K562 (cell line): ENCODE measurements around the gene TMF1. TPM values are rescaled to one million over a fixed set of nuclear protein-coding genes. Genes with fewer than 3 reads are reported as not detected.

Experiments used
- ATAC-seq: fragments of 200-7000 bp; cut with Tn5 transposase; 3 replicates; pipeline ENCODE4 v1.9.1; 2020; ENCODE audit warnings: moderate library complexity
- BruUV-seq: library from RNA; stranded (reverse); fragments of 400-500 nt; replicated peaks from 2 replicates; lab custom pipeline; 2021; lab: Mats Ljungman, UMichigan
- CTCF ChIA-PET: fragments of 300-600 bp; formaldehyde crosslinking; extraction: SDS; loops from one replicate; lab custom pipeline; 2021; ENCODE audit warnings: low intra/inter-chr PET ratio; lab: Yijun Ruan, JAX
- POLR2A ChIA-PET: fragments of 300-600, 350-650 bp; sonication (Branson Sonifier 250); formaldehyde crosslinking; extraction: SDS; loops from one replicate; lab custom pipeline; 2021; ENCODE audit warnings: antibody characterized with exemption, inconsistent platforms; lab: Yijun Ruan, JAX
- DNase-seq, 4 experiments: peaks; one replicate each; pipeline versions ENCODE4 v3.0.0 to v3.0.0-alpha.2; 2011 to 2018; ENCODE audit warnings: low spot score in 3 of 4, mixed read lengths in 3 of 4; ENCODE audit errors: extremely low read depth in 1 of 4
- FAIRE-seq: peaks from 2 replicates; lab custom pipeline; 2011; peaks lifted over from hg19 to GRCh38; lab: Jason Lieb, UNC
- H2AFZ ChIP-seq: 2 replicates; pipeline ENCODE4 v1.6.0; 2011; ENCODE audit warnings: low read depth, low read length, control low read depth, inconsistent platforms
- H3K27ac ChIP-seq: fragments of 200-600 bp; 3 replicates; pipeline ENCODE4 v1.8.0; 2011; ENCODE audit warnings: low read depth, mild to moderate bottlenecking, control low read depth, inconsistent platforms, low read length, moderate library complexity, mixed read lengths; ENCODE audit errors: extremely low read depth
- H3K27me3 ChIP-seq, 2 experiments: fragments of 300-600 bp in 1 of 2; 2 replicates in 1 of 2; 3 replicates in 1 of 2; pipeline versions ENCODE4 v1.6.0 to v1.8.0; 2011; ENCODE audit warnings: inconsistent platforms in 2 of 2, low read length in 2 of 2, mild to moderate bottlenecking in 1 of 2, mixed read lengths in 1 of 2, moderate library complexity in 1 of 2; ENCODE audit not compliant: control insufficient read depth in 2 of 2, insufficient read depth in 2 of 2
- H3K36me3 ChIP-seq: fragments of 300-600 bp; 3 replicates; pipeline ENCODE4 v1.8.0; 2011; ENCODE audit warnings: mild to moderate bottlenecking, low read length, inconsistent platforms; ENCODE audit not compliant: control insufficient read depth, insufficient read depth
- H3K4me1 ChIP-seq, 2 experiments: fragments of 200-600 bp in 1 of 2; replicated peaks in 1 of 2; 2 replicates in 1 of 2; 3 replicates in 1 of 2; pipeline versions ENCODE4 v1.5.1 to v1.8.0; 2011; ENCODE audit warnings: inconsistent platforms in 2 of 2, low read length in 2 of 2, mild to moderate bottlenecking in 1 of 2, mixed read lengths in 1 of 2, moderate library complexity in 1 of 2; ENCODE audit not compliant: control insufficient read depth in 2 of 2, insufficient read depth in 2 of 2
- H3K4me2 ChIP-seq: 2 replicates; pipeline ENCODE4 v1.6.1; 2011; ENCODE audit warnings: low read length, control low read depth, inconsistent platforms, mixed read lengths; ENCODE audit not compliant: insufficient read depth
- H3K4me3 ChIP-seq: fragments of 200-600 bp; sonication (generic), shearing (Covaris generic); 2 replicates; pipeline ENCODE4 v1.5.1; 2016; ENCODE audit warnings: control low read depth, inconsistent platforms
- H3K79me2 ChIP-seq: fragments of 200-600 bp; 3 replicates; pipeline ENCODE4 v1.8.0; 2011; ENCODE audit warnings: low read length, inconsistent platforms; ENCODE audit not compliant: control insufficient read depth, insufficient read depth
- H3K9ac ChIP-seq, 2 experiments: 2 replicates each; pipeline versions ENCODE4 v1.6.0 to v1.6.1; 2011; ENCODE audit warnings: low read depth in 2 of 2, low read length in 2 of 2, control low read depth in 1 of 2, inconsistent platforms in 1 of 2, mild to moderate bottlenecking in 1 of 2, mixed read lengths in 1 of 2; ENCODE audit not compliant: insufficient read depth in 1 of 2
- H3K9me1 ChIP-seq: one replicate; pipeline ENCODE4 v1.6.0; 2011; ENCODE audit warnings: inconsistent platforms, mild to moderate bottlenecking, low read length, moderate library complexity; ENCODE audit not compliant: control insufficient read depth, insufficient read depth
- H3K9me3 ChIP-seq: replicated peaks from 2 replicates; pipeline ENCODE4 v1.5.1; 2011; ENCODE audit warnings: low read depth, low read length, inconsistent platforms; ENCODE audit not compliant: control insufficient read depth, insufficient read depth
- H4K20me1 ChIP-seq: replicated peaks from 2 replicates; pipeline ENCODE4 v1.6.1; 2011; ENCODE audit warnings: low read length, inconsistent platforms, mixed read lengths; ENCODE audit not compliant: control insufficient read depth, insufficient read depth
- CGGBP1 ChIP-seq: fragments of 250-450 bp; sonication (Bioruptor Pico); IDR thresholded peaks from 2 replicates; pipeline ENCODE4 v1.9.0; 2021; ENCODE audit warnings: mild to moderate bottlenecking
- HLTF ChIP-seq: fragments of 450-650 bp; IDR thresholded peaks from 2 replicates; pipeline ENCODE4 v1.6.1; 2016
- MYBL2 ChIP-seq, 2 experiments: fragments of 450-650 bp in 1 of 2; sonication (generic) in 1 of 2; formaldehyde crosslinking in 1 of 2; IDR thresholded peaks; 2 replicates each; pipeline versions ENCODE4 v1.6.1 to v1.8.1; 2017 to 2022; ENCODE audit warnings: borderline replicate concordance in 1 of 2, inconsistent platforms in 1 of 2, low read depth in 1 of 2, mild to moderate bottlenecking in 1 of 2, missing genetic modification reagents in 1 of 2, moderate library complexity in 1 of 2
- NFIC ChIP-seq: fragments of 450-650 bp; IDR thresholded peaks from 2 replicates; pipeline ENCODE4 v1.6.1; 2017; ENCODE audit warnings: mild to moderate bottlenecking, inconsistent platforms
- PTRF ChIP-seq: fragments of 450-650 bp; IDR thresholded peaks from 2 replicates; pipeline ENCODE4 v1.6.1; 2016; ENCODE audit warnings: mild to moderate bottlenecking, missing genetic modification characterization, missing compliant biosample characterization
- SNRNP70 ChIP-seq: fragments of 200-400 bp; formaldehyde crosslinking; optimal IDR thresholded peaks from 2 replicates; pipeline ENCODE3; 2017; ENCODE audit warnings: low read depth, low read length
- TFAP4 ChIP-seq: sonication (generic); formaldehyde crosslinking; IDR thresholded peaks from 2 replicates; pipeline ENCODE4 v1.8.0; 2022; ENCODE audit warnings: missing genetic modification reagents, mild to moderate bottlenecking, moderate library complexity, borderline replicate concordance
- TSHZ1 ChIP-seq: fragments of 250-450 bp; sonication (Bioruptor Pico); IDR thresholded peaks from 2 replicates; pipeline ENCODE4 v1.4.0; 2020; ENCODE audit warnings: mild to moderate bottlenecking, moderate library complexity
- ZBED1 ChIP-seq: IDR thresholded peaks from 2 replicates; pipeline ENCODE4 v1.6.1; 2014
- ZNF507 ChIP-seq: conservative IDR thresholded peaks from 2 replicates; pipeline ENCODE4 v1.6.1; 2017; ENCODE audit warnings: missing genetic modification characterization, missing compliant biosample characterization
- in situ Hi-C: fragments of 300-500 bp; cut with MboI; formaldehyde crosslinking; loops from 4 replicates; pipeline ENCODE4 v1.15.0; 2018; ENCODE audit warnings: inconsistent platforms, mixed read lengths
- intact Hi-C: fragments of 100-400 bp; cut with micrococcal nuclease; formaldehyde crosslinking; loops from 2 replicates; pipeline ENCODE4 v1.14.2; 2022
- polyA plus RNA-seq, 8 experiments: library from polyadenylated mRNA; depleted of rRNA in 4 of 8; stranded (reverse) in 5 of 8; unstranded in 3 of 8; fragments of >200 nt; fragmentation: Nextera tagmentation in 2 of 8; fragmentation: Illumina TruSeq in 1 of 8; extraction: Ambion mirVana in 2 of 8; extraction: Trizol in 1 of 8; gene quantifications; 2 replicates each; pipeline versions ENCODE4 v1.2.1 to v1.2.3, GENCODE V29; 2011 to 2014; ENCODE audit warnings: inconsistent platforms in 1 of 8, missing spikeins in 1 of 8
- total RNA-seq, 7 experiments: library from RNA; depleted of rRNA in 6 of 7; stranded (reverse); fragments of >200 nt in 6 of 7; fragmentation: Illumina TruSeq in 2 of 7; extraction: Trizol in 2 of 7; gene quantifications; 2 replicates each; pipeline versions ENCODE4 v1.2.1 to v1.2.3, GENCODE V29; 2011 to 2021; ENCODE audit warnings: low replicate concordance in 1 of 7

Gene TMF1
- total and polyA plus RNA-seq, 9 of the 15 experiments (the other 6 are each of a cell fraction or from before 2014, with no cell fraction given) = 3.1 to 13.9 (median 10.3) TPM

GRCh38 chr3:68999605-69000004, 52.5 kb downstream of the TMF1 start (continued):
- no peak for TF ChIP-seq TSHZ1
- no peak for TF ChIP-seq NFIC
- TF ChIP-seq TFAP4 (CRISPR knock-in tag) = no peak
- no peak for TF ChIP-seq SNRNP70
- TF ChIP-seq HLTF = no peak
- no peak for TF ChIP-seq PTRF (tag)

GRCh38 chr3:68999158-68999557, 53.0 kb downstream of the TMF1 start:
- Histone ChIP-seq H3K9me1 (no peaks in the 10 kb centered on the region), H3K4me3 (no peak overlapping the region), H3K27ac (no peak overlapping the region), H3K4me1 (peaks cover 3 to 4% of the 10 kb centered on the region in 2 experiments; a peak in 2 of 5 replicates), H3K4me2 (no peak overlapping the region), H3K9ac (no peak overlapping the region), H3K27me3 (no peaks in the 10 kb centered on the region), H2AFZ (no peak overlapping the region), H3K79me2 (no peaks in the 10 kb centered on the region), H4K20me1 (no peaks in the 10 kb centered on the region), H3K36me3 (peaks cover 35% of the 10 kb centered on the region; the same call in 1 of the 3 replicates)
- intact Hi-C loops = no loop called here
- FAIRE-seq (no peak), DNase-seq (no peak), ATAC-seq (no peak)
- ChIA-PET CTCF (no interaction called here), POLR2A (no interaction called here)
- TF ChIP-seq MYBL2 (IDR thresholded peaks at IDR 0.05; ENCODE audit: low read depth) = no peak
- no peak for TF ChIP-seq MYBL2 (CRISPR knock-in tag; IDR thresholded peaks at IDR 0.05; ENCODE audit: borderline replicate concordance)
- TF ChIP-seq ZNF507 = no peak
- no peak for TF ChIP-seq CGGBP1 (CRISPR knock-in tag)
- no peak for TF ChIP-seq ZBED1
- TF ChIP-seq, all 486 proteins: peak for 0
- H3K9me3 ChIP-seq = no peaks in the 10 kb centered on the region
- BruUV-seq = no TSS peak
- in situ Hi-C loops = no loop called here
